Muscle layer of colon (tissue), 2 donors: Measurements from ENCODE around the gene CMTM4.

Experiments used
- H3K27ac ChIP-seq: one replicate; pipeline ENCODE4 v1.7.0; 2013; ENCODE audit warnings: low read depth, mild to moderate bottlenecking, low read length, moderate library complexity
- H3K27me3 ChIP-seq, 2 donors: one replicate each; pipeline ENCODE4 v1.7.0; 2013; ENCODE audit warnings: low read length in 2 of 2, mild to moderate bottlenecking in 2 of 2; ENCODE audit not compliant: insufficient read depth in 2 of 2, control insufficient read depth in 1 of 2
- H3K36me3 ChIP-seq: one replicate; pipeline ENCODE4 v1.7.0; 2013; ENCODE audit warnings: mild to moderate bottlenecking, low read length; ENCODE audit not compliant: insufficient read depth
- H3K4me1 ChIP-seq: one replicate; pipeline ENCODE4 v1.7.0; 2013; ENCODE audit warnings: mild to moderate bottlenecking, low read length; ENCODE audit not compliant: insufficient read depth
- H3K4me3 ChIP-seq, 2 donors: one replicate each; pipeline ENCODE4 v1.7.0; 2013; ENCODE audit warnings: low read length in 2 of 2, low read depth in 1 of 2, mild to moderate bottlenecking in 1 of 2, moderate library complexity in 1 of 2
- H3K9ac ChIP-seq: one replicate; pipeline ENCODE4 v1.7.0; 2013; ENCODE audit warnings: low read length
- H3K9me3 ChIP-seq: one replicate; pipeline ENCODE4 v1.7.0; 2013; ENCODE audit warnings: mild to moderate bottlenecking, low read length
- donor health status: abdominal sarcoma.
- donor health status: Adenocarcinoma of cecum.

The CMTM4 gene

DNA sequence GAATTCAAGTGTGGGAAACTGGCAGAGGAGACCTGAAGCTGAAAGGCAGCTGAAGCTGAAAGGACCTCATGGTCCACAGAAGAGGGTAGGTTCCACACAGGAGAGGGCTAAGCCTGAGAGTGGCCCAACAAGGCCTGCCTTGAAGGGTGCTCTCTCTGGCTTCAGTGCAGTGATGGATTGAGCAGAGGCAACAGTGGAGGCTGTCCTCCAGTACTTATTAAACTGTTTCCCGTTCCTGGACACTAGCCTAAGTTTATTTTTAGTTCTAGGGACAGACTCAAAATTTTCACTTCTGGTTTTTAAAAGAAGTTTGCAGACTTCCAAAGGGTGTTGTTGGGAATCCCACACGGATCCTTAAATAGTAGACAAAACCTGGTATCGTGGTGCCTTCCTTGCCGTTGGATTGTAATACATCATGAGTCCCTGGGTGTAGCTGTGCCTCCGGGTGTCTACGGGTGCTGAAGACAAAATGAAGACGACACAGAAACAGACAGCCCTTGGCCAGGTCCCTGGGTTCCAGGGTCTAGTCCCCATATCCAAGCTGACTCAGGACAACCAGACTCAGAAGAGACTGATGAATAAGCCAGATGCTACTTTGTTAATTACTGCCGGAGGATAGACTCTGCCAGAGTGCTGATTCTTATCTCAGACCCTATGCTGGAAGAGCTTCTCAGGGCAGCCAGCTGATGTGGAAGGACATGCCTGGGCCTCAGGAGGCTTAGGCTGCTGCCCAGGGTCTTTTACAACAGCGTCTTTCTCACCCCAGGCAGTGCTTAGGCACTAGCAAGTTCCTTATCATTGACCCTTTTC, 7.1 kb upstream of the CMTM4 start:
- Histone ChIP-seq H3K27me3 (no peaks in the 10 kb centered on the region), H3K4me3 (no peak overlapping the region), H3K36me3 (no peaks in the 10 kb centered on the region), H3K9me3 (no peaks in the 10 kb centered on the region), H3K9ac (no peak overlapping the region), H3K27ac (no peak overlapping the region), H3K4me1 (peaks cover 16% of the 10 kb centered on the region)

DNA sequence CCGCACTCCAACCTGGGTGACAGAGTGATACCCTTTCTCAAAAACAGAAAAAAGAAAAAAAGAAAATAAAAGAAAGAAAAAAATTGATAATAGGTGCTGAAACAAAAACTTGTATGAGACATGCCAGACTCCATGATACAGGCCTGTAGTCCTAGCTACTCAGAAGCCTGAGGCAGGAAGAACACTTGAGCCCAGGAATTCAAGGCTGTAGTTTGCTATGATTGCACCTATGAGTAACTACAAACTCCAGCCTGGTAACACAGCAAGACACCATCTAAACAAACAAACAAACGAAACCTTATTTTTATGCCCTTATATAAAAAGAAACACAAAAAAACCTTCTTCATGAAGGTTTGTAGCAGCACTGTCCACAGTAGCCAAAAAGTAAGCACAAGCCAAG, 5.0 kb upstream of the CMTM4 start:
- Histone ChIP-seq H3K9me3 (no peaks in the 10 kb centered on the region), H3K36me3 (no peaks in the 10 kb centered on the region), H3K27me3 (no peaks in the 10 kb centered on the region), H3K4me3 (no peak overlapping the region), H3K27ac (no peak overlapping the region), H3K9ac (no peak overlapping the region), H3K4me1 (peaks cover 14% of the 10 kb centered on the region)

DNA sequence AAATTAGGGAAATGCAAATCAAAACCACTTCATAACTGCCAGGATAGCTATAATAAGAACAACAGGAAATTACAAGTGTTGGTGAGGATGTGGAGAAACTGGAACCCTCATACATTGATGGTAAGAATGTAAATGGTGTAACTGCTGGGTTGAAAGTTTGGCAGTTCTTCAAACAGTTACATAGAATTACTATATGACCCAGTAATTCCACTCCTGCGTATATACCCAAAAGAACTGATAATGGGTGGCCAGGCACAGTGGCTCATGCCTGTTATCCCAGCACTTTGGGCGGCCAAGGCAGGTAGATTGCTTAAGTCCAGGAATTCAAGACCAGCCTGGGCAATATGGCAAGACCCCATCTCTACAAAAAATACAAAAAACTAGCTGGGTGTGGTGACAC, 4.5 kb upstream of the CMTM4 start:
- Histone ChIP-seq H3K27ac (no peak overlapping the region), H3K9me3 (no peaks in the 10 kb centered on the region), H3K4me3 (no peak overlapping the region), H3K9ac (no peak overlapping the region), H3K36me3 (no peaks in the 10 kb centered on the region), H3K27me3 (no peaks in the 10 kb centered on the region), H3K4me1 (peaks cover 12% of the 10 kb centered on the region)

DNA sequence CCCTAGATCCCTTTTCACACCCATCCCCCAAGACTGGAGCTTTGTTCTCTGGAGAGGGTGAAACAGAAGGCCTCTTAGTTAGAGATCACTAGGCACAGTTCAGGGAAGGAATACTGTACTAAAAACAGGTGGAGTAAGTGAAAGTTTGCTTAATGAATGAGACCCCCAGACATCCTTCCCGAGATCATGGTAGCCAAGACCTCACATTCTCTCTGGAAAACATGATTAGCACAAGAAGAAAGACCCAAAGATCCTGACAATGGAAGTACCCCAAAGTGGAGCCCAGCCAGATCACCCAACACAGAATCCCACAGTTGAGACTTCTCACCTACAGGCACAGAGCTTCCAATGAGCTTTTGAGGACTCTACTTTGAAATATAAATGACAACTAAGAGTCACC, 3.4 kb upstream of the CMTM4 start:
- H3K4me1 ChIP-seq, result peaks cover 24% of the 10 kb centered on the region
- H3K27ac ChIP-seq, result no peak overlapping the region

DNA sequence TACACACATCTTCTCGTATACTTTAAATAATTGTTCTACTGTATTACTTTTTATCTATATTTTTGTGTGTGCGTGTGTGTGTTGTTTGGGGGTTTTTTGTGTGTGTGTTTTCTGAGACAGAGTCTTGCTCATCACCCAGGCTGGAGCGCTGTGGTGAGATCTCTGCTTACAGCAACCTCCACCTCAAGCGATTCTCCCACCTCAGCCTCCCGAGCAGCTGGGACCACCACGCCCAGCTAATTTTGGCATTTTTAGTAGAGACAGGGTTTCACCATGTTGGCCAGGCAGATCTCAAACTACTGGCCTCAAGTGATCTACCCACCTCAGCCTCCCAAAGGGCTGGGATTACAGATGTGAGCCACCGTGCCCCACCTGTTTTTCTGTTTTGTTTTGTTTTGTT, 1.5 kb upstream of the CMTM4 start:
- H3K4me3 ChIP-seq, result no peak overlapping the region
- H3K9ac ChIP-seq, result no peak overlapping the region
- no peak overlapping the region for H3K27ac ChIP-seq
- H3K36me3 ChIP-seq, result no peaks in the 10 kb centered on the region
- no peaks in the 10 kb centered on the region for H3K9me3 ChIP-seq
- H3K4me1 ChIP-seq, result peaks cover 13% of the 10 kb centered on the region
- no peaks in the 10 kb centered on the region for H3K27me3 ChIP-seq

More for the DNA sequence above, 3.4 kb upstream of the CMTM4 start:
- H3K9me3 ChIP-seq, result no peaks in the 10 kb centered on the region
- no peaks in the 10 kb centered on the region for H3K27me3 ChIP-seq
- no peak overlapping the region for H3K4me3 ChIP-seq
- no peaks in the 10 kb centered on the region for H3K36me3 ChIP-seq
- H3K9ac ChIP-seq, result no peak overlapping the region

DNA sequence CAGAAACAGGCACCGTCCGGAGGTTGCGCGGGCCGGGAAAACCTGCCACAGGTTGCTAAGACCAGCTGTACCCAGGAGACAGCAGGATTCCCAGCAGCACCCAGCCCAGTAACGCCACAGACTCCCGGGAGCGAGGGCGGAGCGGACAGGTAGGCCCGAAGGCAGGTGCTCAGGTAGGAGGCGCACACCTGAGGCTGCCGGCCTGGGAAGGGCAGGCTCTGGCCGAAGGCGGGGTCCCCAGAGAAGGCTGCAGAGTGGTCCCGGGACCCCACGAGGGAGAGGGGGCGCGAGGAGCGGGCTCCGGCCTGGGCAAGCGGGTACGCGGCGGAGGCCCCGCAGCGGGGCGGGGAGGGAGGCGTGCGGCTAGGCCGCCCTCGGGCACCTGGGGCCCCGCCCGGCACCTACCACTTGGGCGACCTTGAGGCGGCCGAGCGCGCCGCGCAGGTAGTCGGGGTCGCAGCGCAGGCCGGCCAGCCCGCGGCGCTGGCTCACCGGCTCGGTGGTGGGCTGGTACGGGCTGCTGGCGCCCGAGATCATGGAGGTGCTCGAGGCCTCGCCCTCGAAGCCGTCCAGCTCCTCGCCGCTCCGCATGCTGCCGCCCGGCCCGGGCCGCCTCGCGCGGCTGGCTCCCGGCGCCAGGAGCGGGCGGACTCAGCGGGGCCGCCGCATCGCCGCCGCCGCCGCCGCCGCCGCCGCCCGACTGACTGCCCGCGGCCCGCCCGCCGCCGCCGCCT, 441 bp downstream of the CMTM4 start:
- Histone ChIP-seq H3K27ac (peak overlapping the region; percentile 17), H3K4me3 (peak overlapping the region; percentile 38 to 60), H3K27me3 (no peaks in the 10 kb centered on the region), H3K9ac (peak overlapping the region; percentile 44), H3K36me3 (no peaks in the 10 kb centered on the region), H3K9me3 (no peaks in the 10 kb centered on the region), H3K4me1 (peaks cover 13% of the 10 kb centered on the region)

DNA sequence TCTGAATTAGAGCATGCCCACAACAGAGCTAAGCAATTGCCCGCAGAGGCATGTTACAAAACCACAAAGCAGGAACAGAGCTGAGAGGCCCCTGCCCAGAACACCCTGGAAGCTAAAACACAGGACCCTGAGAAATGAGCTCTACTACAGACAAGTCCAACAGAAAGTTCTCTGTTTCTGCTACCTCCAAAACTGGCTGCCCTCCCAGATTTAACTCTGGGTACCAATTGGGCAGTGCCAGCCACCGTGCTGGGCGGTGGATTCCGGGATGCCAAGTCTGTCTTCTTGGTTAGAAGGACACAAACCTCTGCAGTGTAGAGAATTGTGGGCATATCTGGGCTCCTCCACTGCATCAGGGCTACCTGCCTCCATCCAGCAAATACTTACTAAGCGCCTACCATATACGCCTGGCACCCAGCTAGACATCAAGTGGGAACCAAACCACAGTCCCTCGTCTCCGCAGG, 1.0 kb downstream of the CMTM4 start:
- peaks cover 13% of the 10 kb centered on the region for H3K4me1 ChIP-seq
- peak overlapping the region; percentile 38 to 60 for H3K4me3 ChIP-seq
- H3K36me3 ChIP-seq, result no peaks in the 10 kb centered on the region
- no peaks in the 10 kb centered on the region for H3K27me3 ChIP-seq
- peak overlapping the region; percentile 17 for H3K27ac ChIP-seq
- no peaks in the 10 kb centered on the region for H3K9me3 ChIP-seq
- peak overlapping the region; percentile 44 for H3K9ac ChIP-seq

DNA sequence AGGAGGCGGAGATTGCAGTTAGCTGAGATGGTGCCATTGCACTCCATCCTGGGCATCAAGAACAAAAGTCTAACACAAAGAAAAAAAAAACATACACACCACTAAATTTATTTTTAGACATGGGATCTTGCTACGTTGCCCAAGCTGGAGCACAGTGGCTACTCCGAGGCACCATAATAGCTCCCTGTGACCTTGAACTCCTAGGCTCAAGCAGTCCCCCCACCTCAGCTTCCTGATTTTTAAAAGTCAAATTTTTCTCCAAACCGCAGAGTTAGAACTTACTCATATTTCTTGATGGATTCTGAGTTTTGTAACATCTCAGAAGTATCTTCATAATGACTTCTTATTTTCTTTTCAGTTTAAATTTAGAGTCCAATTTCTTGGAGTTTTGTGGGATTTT, 3.4 kb downstream of the CMTM4 start:
- Histone ChIP-seq H3K27me3 (no peaks in the 10 kb centered on the region), H3K9me3 (no peaks in the 10 kb centered on the region), H3K9ac (no peak overlapping the region), H3K4me1 (peaks cover 13% of the 10 kb centered on the region), H3K27ac (no peak overlapping the region), H3K36me3 (no peaks in the 10 kb centered on the region), H3K4me3 (no peak overlapping the region)

DNA sequence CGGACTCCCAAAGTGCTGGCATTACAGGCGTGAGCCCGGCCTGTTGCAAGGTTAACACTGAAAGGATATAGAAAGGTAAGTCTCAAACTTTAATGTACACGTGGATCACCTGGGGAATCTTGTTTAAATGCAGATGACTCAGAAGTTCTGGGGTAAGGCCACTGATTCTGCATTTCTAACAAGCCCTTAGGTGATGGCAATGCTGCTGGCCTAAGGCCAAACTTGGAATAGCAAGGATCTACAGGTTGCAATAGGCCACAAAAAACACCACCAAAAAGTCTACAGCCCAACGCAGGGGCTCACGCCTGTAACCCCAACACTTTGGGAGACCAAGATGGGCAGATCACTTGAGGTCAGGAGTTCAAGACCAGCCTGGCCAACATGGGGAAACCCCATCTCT, 4.2 kb downstream of the CMTM4 start:
- H3K4me3 ChIP-seq, result no peak overlapping the region
- H3K4me1 ChIP-seq, result peaks cover 13% of the 10 kb centered on the region
- no peaks in the 10 kb centered on the region for H3K36me3 ChIP-seq
- H3K9ac ChIP-seq, result no peak overlapping the region
- H3K27me3 ChIP-seq, result no peaks in the 10 kb centered on the region
- H3K27ac ChIP-seq, result no peak overlapping the region
- H3K9me3 ChIP-seq, result no peaks in the 10 kb centered on the region

DNA sequence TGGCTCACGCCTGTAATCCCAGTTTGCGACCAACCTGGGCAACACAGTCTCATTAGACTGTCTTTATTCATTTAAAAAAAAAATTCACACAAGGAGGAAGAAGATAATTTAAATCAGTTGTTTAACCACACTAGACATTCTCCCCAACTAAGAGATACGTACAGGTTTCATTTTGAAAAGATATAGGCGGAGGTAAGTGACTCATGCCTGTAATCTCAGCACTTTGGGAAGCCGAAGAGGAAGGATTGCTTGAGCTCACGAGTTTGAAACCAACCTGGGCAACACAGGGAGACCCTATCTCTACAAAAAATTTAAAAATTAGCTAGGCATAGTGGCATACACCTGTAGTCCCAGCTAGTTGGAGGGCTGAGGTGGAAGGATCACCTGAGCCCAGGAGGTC, 5.3 kb downstream of the CMTM4 start:
- H3K4me3 ChIP-seq, result no peak overlapping the region
- no peaks in the 10 kb centered on the region for H3K9me3 ChIP-seq
- peaks cover 13% of the 10 kb centered on the region for H3K4me1 ChIP-seq
- H3K27me3 ChIP-seq, result no peaks in the 10 kb centered on the region
- no peaks in the 10 kb centered on the region for H3K36me3 ChIP-seq
- no peak overlapping the region for H3K27ac ChIP-seq
- H3K9ac ChIP-seq, result no peak overlapping the region

DNA sequence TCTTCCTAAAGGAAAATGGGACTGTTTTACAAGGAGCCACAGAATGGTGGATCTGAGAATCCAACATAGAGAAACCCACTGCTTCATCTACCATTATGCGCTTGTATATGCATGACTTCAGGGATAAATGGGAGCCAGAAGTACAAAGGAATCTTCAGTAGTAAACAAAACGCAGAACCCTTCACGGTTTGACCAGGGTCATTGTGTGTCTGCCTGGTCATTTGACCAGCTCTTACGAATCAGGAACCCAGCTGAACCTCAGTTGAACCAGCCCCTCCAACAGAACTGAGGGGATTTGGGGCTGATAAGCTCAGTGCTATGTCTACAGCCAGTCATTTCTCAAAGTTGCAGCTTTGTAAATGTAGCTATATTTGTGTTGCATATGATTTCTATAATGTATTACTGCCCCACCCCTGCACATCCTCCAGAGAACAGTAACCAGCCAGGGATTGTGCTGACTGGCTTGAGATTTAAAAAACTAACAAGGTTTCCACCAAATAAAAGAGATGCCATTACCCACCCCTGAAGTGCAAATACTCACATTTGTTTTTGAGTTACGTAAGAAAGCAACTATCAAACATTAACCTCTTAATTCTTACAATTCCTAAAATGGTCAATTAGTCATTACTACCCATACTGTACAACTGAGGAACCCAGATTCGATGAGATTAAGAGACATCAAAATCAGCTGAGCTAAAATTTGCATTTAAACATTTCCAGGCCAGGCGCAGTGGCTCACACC, 6.3 kb downstream of the CMTM4 start:
- Histone ChIP-seq H3K4me1 (peaks cover 4% of the 10 kb centered on the region), H3K4me3 (no peak overlapping the region), H3K9me3 (no peaks in the 10 kb centered on the region), H3K36me3 (no peaks in the 10 kb centered on the region), H3K9ac (no peak overlapping the region), H3K27ac (no peak overlapping the region), H3K27me3 (no peaks in the 10 kb centered on the region)
